Activated gamma-delta T cell (primary cell): Measurements from ENCODE around the gene MPPE1.

Experiments used
- DNase-seq: peaks from one replicate; lab custom pipeline; 2025; lab: John Stamatoyannopoulos, UW

MPPE1 gene

GRCh38 chr18:11884396-11885030, 23.6 kb downstream of the MPPE1 start:
- no peak for DNase-seq

- DNase-seq, result no peak
Observed at GRCh38 chr18:11883153-11883552, 25.0 kb downstream of the MPPE1 start.

DNA sequence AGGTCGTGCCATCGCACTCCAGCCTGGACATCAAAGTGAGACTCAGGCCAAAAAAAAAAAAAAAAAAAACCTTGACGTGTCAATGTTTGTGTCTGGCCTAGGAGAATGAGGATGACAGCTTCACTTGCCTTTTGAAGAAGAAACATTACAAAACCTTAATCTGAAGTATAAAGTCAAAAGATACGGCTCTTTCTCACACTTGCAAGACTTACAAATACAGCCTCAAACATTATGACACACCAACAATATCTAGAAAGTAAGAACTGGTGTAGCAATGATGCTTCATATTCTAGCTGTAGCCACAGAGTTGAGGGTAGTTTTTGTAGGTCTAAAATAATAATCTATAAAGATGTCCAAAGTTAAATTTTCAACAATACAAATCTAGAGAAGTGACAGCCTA, 25.5 kb downstream of the MPPE1 start:
- no peak for DNase-seq

DNA sequence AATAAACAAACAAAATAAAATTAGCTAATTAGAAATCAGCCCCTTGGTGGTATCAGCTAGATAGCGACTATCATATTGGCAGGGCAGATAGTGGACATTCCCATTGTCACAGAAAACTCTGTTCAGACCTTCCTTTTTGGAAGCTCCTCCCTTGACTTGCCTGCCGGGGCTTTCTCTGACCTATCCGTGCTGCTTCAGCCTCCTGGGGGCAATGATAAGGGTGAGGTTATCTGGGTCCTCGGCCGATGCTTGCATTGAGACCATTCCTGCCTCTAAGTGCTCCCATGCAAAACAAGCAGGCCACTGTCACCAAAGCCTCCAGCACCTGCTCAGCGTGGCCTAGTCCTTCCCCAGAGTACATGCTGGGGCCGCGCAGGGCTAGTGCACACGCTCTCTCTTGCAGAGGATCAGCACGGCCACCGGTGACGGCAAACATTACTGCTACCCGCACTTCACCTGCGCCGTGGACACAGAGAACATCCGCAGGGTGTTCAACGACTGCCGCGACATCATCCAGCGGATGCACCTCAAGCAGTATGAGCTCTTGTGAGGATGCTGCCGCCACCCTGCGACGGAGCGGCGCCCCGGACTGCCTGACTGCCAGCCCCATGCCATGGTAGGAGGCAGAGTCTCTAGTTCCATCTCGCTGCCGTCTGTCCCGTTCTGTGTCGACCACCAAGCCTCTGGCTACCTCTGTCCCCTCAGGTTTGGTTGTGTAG, 27.4 kb downstream of the MPPE1 start:
- no peak for DNase-seq

GRCh38 chr18:11877497-11878135, 30.5 kb downstream of the MPPE1 start:
- no peak for DNase-seq

DNA sequence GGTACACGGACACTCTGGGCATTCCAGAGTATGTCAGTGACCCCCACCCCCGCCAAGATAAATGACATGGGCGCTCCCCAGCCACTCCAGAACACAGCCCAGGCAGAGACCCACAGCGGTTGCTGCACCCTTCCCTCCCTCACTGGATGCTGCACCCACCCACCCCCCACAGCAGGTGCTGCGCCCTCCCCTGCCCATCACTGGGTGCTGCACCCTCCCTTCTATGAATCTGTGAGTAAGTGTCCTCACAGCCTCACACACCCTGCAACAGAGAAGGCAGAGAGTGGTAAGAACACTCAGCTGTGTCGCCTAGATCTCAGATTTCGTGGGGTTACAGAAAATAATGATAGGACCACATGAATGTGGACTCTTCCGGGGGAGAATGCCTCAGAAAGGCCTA, 33.4 kb downstream of the MPPE1 start:
- no peak for DNase-seq

- DNase-seq, result no peak
Observed at GRCh38 chr18:11873670-11874340, 34.3 kb downstream of the MPPE1 start.

DNA sequence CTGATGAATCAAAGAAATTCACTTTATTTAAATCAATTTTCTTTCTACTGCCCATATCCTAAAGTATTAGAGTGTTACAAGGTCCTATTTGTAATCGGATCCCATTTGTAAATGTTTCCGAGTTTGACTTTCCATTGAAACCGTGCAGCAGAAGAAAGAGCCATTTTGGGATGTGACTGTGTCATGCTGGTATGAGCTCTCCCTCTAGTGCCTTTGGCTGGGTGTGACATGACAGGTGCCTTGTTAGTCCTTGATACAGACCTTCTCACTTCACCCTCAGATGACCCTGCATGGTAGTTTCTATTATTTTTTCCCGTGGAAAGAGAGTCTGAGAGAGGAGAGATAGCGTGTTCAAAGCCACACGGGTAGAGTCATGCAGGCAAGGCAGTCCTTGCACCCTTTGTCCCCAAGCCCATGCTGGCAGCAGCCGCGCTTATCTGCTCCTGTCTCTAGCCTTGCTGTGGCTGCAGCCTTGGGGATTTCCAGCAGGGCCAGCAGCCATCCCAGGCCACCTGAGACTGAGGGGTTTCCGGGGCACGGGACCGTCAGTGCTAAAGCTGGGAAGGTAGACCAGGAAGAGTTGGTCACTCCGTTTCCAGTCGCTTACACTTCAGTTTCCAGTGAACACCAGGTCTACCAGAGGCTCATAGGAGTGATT, 35.5 kb downstream of the MPPE1 start:
- DNase-seq, result no peak

DNA sequence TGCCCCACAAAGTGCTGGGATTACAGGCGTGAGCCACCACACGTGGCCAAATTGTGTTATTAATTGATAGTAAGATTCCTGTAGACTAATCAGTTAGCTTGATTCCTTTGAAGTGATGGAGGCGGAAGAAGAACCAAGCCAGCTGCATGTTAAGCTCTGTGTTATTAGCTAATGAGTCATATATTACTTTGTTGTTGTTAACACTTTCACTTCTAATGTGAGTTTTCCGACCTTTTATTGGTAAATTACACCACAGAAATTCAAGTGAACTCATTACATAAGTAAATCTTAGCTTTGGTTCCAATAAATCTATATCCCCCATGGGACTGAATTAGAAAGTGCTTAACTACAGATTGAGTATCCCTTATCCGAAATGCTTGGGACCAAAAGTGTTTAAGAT, 36.6 kb downstream of the MPPE1 start:
- no peak for DNase-seq

GRCh38 chr18:11868230-11868629, 39.9 kb downstream of the MPPE1 start:
- no peak for DNase-seq

DNA sequence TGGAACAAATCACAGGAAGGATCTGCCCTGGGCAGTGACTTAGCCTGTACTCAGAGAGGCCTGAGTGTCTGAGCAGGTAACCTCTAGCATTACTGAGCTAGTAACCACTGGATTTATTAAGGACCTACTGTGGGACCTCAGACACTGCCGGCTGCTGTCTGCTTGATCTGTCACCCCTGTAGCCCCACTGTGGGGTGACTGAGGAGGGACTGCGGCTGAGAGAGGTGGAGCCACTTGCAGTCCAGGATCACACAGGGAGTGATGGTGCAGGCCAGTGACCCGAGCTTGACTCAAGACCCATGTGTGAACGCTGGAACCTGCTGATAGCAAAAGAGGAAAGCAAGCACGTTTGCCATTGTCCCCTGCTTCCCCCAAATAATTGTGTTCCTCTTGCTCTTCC, 41.4 kb downstream of the MPPE1 start:
- no peak for DNase-seq

DNA sequence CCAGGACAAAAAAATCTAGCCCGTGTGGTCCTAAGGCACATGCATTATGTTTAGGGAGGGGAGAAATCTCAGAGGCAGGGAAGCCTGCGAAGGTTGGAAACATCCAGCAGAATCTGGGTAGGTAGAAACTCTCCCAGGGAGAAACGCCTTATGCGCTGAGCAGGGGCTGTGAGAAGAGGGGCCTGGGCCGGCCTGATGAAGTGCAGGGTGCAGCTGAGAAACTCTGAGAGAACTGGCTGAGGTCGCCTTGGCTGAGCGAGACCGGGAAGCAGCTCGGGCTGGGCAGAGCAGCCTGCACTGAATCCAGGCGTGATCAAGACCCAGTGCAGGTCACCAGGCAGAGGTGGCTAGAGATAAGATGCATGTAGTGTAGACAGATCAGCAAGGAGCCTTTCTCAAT, 41.8 kb downstream of the MPPE1 start:
- DNase-seq, result no peak

DNA sequence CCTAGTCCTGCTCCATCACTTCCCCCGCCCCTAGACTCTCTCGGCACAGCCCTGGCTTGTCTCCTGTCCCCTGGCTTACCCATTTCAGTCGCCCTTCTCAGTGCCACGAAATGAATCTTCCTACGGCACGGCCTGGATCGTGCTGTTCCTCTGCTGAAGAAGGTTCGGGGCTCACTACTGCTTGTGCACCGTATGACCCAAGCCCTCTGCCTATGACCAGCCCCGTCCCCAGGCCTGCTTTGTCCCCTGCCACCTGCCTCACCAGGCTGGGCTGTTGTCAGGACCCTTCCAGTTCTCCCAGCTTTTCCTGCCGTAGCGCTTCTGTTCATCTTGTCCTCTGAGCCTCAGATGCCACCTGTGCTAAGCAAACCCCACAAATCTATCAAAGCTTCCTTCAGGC, 43.0 kb downstream of the MPPE1 start:
- no peak for DNase-seq

GRCh38 chr18:11864471-11864870, 43.6 kb downstream of the MPPE1 start:
- no peak for DNase-seq

DNA sequence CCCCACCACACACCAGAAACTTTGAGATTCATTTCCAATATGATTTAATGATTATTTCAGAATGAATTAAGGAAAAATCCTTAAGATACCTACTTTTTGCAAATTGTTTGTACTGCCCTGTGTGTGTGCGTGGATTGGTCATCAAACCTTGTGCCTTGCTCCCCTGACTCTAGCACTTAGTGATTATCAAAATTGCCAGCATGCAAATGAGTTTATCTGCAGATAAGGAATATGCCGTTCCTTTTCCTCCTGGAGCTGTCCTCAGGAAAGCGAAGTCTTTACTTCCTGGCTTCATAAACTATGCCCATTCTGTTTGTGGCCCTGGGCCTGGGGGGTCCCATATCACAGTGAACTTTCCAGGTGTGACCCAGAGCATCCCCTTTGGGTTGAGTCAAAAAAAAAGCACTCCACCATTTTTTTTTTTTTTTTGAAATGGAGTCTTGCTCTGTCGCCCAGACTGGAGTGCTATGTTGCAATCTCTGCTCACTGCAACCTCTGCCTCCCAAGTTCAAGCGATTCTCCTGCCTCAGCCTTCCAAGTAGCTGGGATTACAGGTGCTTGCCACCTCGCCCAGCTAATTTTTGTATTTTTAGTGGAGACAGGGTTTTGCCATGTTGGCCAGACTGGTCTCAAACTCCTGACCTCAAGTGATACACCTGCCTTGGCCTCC, 45.5 kb downstream of the MPPE1 start:
- no peak for DNase-seq

- DNase-seq, result no peak
Observed at GRCh38 chr18:11861583-11862288, 46.4 kb downstream of the MPPE1 start.

DNA sequence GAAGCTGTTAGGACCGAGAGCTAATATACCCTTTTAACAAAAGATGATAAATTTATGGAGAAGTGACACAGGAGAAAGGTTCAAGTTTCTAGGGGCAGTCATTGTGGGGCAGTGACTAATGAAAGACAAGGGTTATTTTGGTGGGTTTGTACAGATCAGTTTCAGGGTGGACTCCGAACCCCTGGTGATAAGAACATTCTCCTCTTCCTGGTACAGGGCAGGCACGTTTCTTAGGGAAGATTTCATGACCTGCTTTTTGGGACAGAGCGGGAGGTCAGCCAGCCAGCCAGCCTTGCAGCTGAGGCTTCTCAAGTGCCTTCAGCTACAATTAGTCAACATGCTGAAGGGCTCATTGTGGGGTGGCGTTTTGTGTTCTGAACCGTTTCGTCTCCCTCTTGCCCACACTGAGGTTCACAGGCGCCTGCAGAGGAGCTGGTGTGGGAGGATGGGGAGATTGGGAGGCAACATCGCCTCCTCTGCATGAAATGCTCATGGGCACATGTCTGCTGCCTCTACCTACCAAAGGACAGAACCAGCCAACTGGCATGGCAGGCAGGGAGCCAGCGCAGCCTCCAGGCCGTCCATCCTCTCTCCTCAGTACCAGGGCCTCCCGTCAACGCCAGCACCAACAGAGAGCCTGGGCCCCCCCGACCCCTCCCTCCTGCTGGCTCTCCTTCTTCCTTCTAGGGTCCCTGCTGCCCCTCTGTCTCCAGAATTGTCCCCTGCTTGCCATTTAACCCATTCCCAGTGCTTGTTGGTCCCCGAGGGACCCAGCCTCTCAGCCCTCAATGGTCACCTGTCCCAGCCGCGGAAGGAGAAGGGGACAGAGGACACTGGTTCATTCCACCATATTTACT, 47.3 kb downstream of the MPPE1 start:
- DNase-seq, result no peak

- DNase-seq, result no peak
Observed at GRCh38 chr18:11859903-11860407, 48.2 kb downstream of the MPPE1 start.

DNA sequence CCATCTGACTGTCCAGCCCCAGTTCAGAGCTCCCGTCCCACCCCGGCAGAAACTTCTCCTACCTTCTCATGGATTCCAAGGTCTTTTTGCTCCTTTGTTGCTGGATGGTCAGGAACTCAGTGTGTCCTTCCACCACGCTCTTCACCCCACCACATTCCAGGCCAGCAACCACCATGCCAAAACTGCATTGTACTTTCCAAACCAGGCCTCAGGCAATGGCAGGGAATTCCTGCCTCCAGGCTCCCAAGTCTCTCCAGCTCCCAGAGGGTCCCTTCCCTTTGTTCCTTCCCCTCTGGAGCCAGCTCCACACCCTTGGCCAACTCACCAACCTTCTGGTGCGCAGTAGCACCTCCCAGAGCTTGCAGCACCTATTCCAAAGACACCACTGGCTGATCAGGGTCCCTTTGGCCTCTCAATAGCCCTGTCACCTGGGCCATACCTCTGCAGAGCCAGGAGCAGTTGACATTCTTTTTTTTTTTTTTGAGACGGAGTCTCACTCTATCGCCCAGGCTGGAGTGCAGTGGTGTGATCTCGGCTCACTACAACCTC, 48.8 kb downstream of the MPPE1 start:
- DNase-seq, result no peak
